Fibroblast of lung (primary cell): Measurements from ENCODE around the gene SEC16A.

ENCODE experiments used
- CTCF ChIP-seq, 2 donors: IDR thresholded peaks in 1 of 2; conservative IDR thresholded peaks in 1 of 2; 1 replicate in 1 of 2; 2 replicates in 1 of 2; pipeline ENCODE4 v1.5.1; 2011 to 2012; ENCODE audit warnings: low read length in 2 of 2, control low read depth in 1 of 2, inconsistent platforms in 1 of 2, low read depth in 1 of 2, mild to moderate bottlenecking in 1 of 2
- EZH2 ChIP-seq: IDR thresholded peaks from 2 replicates; pipeline ENCODE4 v1.5.1; 2012; ENCODE audit warnings: low read length, control low read depth, mild to moderate bottlenecking; ENCODE audit errors: missing control alignments

- TF ChIP-seq CTCF (conservative IDR thresholded peaks at IDR 0.05 in 1 of 2, IDR thresholded peaks at IDR 0.05 in 1 of 2; ENCODE audit: low read depth in 1 of 2, low read length in 2 of 2) (no peak), EZH2 (no peak)
Measured at GRCh38 chr9:136518623-136519022, 35.8 kb upstream of the SEC16A start.
